Testis (tissue), 2 donors: Measurements from ENCODE around the gene PPARGC1A.

Source experiments
- CTCF ChIP-seq, 3 experiments: fragments of 450-650 bp in 2 of 3; fragments of 200-600 bp in 1 of 3; sonication (generic) in 1 of 3; IDR thresholded peaks; one replicate each; pipeline ENCODE4 v1.5.1; 2016 to 2019; ENCODE audit warnings: antibody characterized with exemption in 3 of 3, mild to moderate bottlenecking in 2 of 3, moderate library complexity in 1 of 3
- POLR2A ChIP-seq: fragments of 450-650 bp; IDR thresholded peaks from one replicate; pipeline ENCODE4 v1.6.1; 2017; ENCODE audit warnings: antibody characterized with exemption, mild to moderate bottlenecking, moderate library complexity

- TF ChIP-seq POLR2A (no peak), CTCF (IDR thresholded peaks at IDR 0.05) (no peak)
These were observed 127.3 kb downstream of the PPARGC1A start for GRCh38 chr4:23762551-23762950.
